NCI-H1436 treated with DMSO at 0.1 percent for 48 hours (cell line): ENCODE data around the gene OPRD1.
A peak's percentile ranks its signal among the peaks of the same experiment; 100 is the strongest.

Experiments used
- DNase-seq: peaks from one replicate; lab custom pipeline; 2025; lab: John Stamatoyannopoulos, UW

Gene OPRD1

GRCh38 chr1:28885472-28885877 lies 73.5 kb downstream of the OPRD1 start:
- no peak for DNase-seq

DNA sequence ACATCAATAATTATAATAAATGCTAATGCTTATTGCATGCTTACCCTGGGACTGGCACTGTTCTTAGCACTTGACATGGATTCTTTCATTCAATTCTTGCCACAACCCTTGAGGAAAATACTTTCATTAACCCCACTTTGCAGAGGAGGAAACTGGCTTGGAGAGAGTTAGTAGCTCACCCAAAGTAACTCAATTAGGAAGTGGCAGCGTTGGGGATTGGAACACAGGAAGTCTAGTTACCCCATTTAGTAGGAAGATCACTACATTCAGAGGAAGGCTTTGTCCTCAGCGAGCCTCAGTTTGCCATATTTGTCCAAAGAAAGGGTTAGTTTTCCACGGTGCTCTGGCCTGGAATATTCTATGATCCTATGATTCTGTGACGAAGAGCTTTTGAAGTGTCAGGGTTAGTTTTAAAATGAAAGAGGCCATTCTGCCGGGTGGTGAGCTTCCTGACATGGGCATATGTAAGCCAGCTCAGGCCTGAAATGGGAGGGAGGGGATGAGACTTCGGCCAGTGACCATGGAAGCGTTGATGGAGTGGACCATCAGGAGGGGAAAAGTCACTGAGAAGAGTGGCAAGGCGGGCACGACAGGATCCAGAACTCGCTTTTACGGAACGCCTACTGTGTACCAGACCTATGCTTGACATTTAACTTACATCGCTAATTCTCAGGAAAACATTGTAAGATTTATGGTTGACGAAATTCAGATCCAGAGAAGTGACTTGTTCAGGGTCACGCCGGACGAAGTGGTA lies 74.2 kb downstream of the OPRD1 start:
- DNase-seq, result no peak

DNA sequence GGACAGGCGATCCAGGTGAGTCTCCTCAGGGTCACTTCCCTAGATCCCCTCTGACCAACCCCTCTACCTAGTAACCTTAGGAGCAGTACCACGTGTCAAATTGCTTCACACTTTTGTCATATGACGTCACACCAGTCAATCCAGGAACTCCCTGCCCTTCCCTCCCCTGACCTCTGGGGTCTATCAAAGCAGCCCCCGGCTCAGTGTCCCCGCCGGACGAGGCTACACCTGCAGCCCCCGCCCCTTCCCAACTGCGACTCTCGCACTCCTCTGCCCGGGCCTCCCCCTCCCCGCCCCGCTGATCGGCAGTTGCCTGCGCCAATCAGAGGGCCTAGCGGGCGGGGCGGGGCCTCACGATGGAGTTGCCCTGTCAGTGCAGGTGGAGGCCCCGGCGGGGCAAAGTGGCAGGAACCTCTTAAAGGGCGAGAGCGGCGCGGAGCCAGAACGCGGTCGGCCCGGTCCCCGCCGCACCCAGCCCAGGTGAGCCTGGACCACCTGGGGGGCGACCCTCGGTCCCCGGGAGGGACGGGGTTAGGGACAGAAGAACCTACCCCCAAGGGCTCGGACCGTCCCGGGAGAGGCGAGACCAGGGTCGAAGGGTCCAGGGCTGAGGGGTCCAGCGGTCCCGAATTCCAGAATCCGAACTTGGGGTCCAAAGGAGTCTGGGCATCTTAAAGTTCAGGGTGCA lies 74.9 kb downstream of the OPRD1 start:
- DNase-seq, result peak; percentile 26

GRCh38 chr1:28887419-28887834 lies 75.5 kb downstream of the OPRD1 start:
- DNase-seq, result no peak

GRCh38 chr1:28887835-28888682 lies 76.1 kb downstream of the OPRD1 start:
- DNase-seq, result no peak

DNA sequence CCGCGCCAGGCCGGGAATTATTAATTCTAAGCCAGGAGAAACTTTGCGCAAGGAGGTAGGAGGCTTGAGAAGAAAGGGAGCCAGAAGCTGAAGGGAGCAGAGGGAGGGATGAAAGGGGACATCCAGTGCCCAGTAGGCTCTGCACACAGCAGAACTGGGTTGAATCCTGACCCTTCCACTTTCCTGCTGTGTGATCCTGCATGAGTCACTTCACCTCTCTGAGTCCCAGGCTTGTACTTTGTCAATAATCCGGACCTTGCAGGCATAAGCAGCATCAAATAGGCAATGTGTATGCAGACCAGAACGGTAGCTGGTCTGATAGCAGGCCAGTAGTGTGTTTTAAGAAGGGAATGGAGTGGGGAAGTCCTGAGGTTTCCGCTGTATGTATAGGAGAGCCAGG lies 76.9 kb downstream of the OPRD1 start:
- DNase-seq, result no peak

DNA sequence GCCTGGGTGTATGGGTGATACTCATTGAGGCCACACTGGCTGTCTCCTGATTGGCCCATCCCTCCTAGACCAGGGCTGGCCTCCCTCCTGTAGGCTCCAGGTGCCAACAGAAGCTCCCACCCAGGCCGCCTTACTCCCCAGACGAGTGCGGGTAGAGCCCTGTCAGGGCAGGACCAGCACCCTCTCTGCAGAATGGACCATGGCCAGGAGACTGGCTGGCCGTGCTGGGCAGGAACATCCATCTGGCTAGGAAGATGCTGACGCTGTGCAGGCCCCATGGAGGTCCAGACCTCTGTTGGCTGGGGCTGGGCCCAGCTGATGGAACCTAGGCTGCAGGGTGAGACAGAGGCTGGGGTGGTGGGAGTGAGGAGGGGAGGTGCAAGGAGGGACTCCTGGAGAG lies 77.4 kb downstream of the OPRD1 start:
- no peak for DNase-seq

- no peak for DNase-seq
Measured at GRCh38 chr1:28890435-28890834, 78.5 kb downstream of the OPRD1 start.

- DNase-seq, result no peak
Measured at GRCh38 chr1:28890836-28891235, 78.9 kb downstream of the OPRD1 start.

DNA sequence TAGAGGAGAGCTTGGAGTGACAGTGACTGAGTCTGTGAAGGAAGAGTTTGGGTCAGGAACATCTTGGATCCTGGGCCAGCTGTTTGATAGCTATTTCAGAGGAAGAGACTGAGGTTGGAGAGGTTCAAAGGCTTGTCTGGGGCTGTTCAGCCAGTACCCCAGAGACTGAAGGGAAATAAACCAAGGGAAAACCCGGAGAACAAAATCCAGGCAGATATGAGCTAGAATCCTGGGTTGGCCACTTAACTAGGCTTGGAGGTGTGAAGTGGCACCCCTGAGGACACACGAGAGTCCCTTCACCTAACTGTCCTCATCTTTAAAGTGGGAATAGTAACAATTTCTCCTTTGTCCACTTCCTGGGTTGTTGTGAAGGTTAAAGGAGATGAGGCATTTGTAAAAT lies 79.3 kb downstream of the OPRD1 start:
- DNase-seq, result no peak

DNA sequence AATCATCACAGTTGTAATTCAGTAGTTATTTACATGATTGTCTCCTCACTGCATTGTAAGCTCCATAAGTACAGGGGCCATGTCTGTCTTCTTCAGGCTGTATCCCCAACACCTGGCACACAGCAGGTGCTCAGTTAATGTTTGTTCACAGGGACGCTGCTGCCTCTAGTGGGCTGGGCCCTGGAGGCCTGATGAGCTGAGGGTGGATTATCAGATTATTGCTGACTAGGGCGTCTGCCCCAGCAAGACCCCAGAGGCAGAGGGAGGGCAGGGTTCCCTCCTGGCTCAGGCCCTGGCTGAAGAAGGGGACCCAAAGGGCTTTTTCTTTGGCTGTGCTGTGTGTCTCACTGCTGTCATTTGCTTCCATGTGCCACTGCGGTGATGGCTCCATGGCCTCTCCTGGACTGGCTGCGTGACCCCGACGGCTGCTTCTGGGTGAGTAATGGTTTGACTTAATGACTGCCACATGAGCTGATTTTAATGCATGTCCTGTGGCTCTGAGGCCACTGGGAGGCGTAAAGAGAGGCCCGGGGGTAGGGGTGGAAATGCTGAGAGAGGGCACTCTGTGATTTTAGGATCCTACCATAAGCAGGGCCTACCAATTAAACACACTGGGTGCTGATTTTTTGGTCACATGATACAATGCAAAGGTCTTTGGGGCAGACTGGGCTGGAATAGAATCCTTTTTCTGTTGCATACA lies 81.6 kb downstream of the OPRD1 start:
- DNase-seq, result no peak

- no peak for DNase-seq
Measured at GRCh38 chr1:28894785-28895184, 82.8 kb downstream of the OPRD1 start.

GRCh38 chr1:28895896-28896608 lies 84.1 kb downstream of the OPRD1 start:
- no peak for DNase-seq

GRCh38 chr1:28896609-28896986 lies 84.6 kb downstream of the OPRD1 start:
- DNase-seq, result no peak

- no peak for DNase-seq
Measured at GRCh38 chr1:28897789-28898188, 85.8 kb downstream of the OPRD1 start.

DNA sequence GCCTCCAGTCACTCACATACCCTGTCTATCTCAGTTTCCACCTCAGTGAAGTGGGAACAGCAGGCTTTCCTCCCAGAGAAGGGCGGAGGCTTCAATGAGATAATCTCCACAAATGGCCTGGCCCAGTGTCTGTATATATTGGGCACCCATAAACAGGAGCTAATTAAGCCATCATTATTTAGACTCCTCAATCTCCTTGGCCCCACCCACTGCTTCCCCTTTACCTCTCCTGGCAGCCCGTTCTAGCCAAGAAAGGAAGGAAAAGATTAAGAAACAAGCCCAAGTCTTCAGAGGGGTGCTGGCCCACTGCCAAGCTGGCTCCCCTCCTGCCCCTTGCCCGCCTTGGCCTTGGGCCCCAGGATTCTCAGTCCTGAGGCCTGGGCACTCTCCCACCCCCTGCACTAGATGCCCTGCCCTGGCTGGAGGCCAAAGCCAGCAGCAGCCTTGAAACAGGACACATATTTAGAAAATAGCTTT lies 86.5 kb downstream of the OPRD1 start:
- no peak for DNase-seq

DNA sequence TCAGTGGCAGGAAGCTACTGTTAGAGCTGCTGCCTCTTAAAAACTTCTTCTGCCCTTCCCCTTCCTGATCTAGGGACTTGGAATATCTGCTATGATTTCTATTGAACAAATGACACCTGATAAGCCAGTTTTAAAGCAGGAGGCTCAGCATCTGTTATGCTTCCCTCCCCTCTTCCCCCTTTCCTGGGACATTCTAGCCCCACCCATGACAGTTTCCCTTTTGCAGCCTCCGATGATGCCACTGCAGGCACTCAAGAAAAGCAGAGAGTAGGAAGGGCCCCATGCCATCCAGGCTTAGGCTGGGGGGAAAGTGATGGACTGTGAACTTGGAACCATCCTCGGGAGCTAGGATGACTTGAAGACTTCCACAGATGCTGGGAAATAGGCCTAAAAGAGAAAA lies 87.3 kb downstream of the OPRD1 start:
- no peak for DNase-seq

DNA sequence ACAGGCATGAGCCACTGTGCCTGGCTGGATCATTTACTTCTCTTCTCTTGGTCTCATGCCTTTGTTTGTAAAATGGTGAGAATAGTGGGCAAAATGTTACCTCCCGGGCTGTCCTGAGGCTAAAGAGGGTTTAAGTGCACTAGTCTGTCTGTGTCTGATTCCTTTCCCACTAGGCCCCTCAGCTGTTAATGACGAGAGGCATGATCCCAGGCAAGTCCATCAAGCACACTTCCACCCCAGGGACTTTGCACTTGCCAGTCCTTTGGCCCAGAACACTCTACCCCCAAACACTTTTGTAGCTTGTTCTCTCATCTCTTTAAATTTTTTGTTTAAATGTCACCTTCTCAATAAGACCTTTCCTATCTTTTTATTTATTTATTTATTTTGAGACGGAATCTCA lies 88.6 kb downstream of the OPRD1 start:
- no peak for DNase-seq

GRCh38 chr1:28902738-28903137 lies 90.8 kb downstream of the OPRD1 start:
- no peak for DNase-seq

DNA sequence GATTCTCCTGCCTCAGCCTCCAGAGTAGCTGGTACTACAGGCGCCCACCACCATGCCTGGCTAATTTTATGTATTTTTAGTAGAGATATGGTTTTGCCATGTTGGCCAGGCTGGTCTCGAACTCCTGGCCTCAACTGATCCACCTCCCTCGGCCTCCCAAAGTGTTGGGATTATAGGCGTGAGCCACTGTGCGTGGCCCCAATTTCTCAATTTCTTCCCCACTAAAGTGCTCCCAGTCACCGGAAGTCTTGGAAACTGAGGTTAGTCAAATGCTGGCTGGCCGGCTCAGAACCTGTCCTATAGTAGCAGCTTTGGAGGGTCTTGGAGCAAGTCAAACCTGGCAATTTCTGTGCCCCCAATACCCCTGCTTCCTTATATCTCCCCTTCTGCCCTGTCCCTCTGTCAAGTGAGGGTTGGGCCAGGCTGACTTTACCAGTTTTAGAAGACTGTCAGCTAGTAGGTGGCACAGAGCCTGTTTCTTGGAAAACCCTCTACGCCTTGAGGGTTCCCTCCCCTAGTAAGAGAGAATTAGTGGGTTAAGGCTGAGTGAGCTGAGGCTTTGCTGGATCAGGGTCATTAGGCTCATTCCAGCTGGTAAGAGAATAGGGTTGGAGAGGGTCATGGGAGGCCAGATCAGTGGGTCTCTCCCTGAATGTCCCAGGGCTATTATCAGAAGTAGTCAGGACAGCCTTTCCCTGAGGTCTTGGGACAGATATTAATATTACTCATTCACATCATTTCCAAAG lies 94.1 kb downstream of the OPRD1 start:
- no peak for DNase-seq

- DNase-seq, result no peak
Measured at GRCh38 chr1:28909198-28909597, 97.2 kb downstream of the OPRD1 start.
